Stimulated activated effector memory CD8-positive, alpha-beta T cell treated with anti-CD3 and anti-CD28 coated beads, Interleukin-12 subunit alpha, Interleukin-12 subunit beta, amount 100 ng/mL, for 72 hours (primary cell): ENCODE measurements around the gene LRIG1.
A peak's percentile ranks its signal among the peaks of the same experiment; 100 is the strongest.

ENCODE experiments used
- ATAC-seq: fragments of 150-1000 bp; cut with Tn5 transposase; 2 replicates; pipeline ENCODE4 v1.10.0; 2021
- DNase-seq, 2 donors: peaks; one replicate each; pipeline ENCODE4 v3.0.0; 2021 to 2022; ENCODE audit warnings: low spot score in 2 of 2
- H3K27ac Mint-ChIP-seq: one replicate; pipeline ENCODE4 v1.8.0; 2022; ENCODE audit warnings: mild to moderate bottlenecking, mixed read lengths
- H3K36me3 Mint-ChIP-seq: one replicate; pipeline ENCODE4 v1.8.0; 2022; ENCODE audit warnings: mild to moderate bottlenecking, mixed read lengths
- H3K4me1 Mint-ChIP-seq: one replicate; pipeline ENCODE4 v1.8.0; 2022; ENCODE audit warnings: mixed read lengths
- H3K4me3 Mint-ChIP-seq: one replicate; pipeline ENCODE4 v1.8.0; 2022; ENCODE audit warnings: mild to moderate bottlenecking, mixed read lengths
- H3K9me3 Mint-ChIP-seq: one replicate; pipeline ENCODE4 v1.8.0; 2022; ENCODE audit warnings: mixed read lengths

Gene LRIG1

DNA sequence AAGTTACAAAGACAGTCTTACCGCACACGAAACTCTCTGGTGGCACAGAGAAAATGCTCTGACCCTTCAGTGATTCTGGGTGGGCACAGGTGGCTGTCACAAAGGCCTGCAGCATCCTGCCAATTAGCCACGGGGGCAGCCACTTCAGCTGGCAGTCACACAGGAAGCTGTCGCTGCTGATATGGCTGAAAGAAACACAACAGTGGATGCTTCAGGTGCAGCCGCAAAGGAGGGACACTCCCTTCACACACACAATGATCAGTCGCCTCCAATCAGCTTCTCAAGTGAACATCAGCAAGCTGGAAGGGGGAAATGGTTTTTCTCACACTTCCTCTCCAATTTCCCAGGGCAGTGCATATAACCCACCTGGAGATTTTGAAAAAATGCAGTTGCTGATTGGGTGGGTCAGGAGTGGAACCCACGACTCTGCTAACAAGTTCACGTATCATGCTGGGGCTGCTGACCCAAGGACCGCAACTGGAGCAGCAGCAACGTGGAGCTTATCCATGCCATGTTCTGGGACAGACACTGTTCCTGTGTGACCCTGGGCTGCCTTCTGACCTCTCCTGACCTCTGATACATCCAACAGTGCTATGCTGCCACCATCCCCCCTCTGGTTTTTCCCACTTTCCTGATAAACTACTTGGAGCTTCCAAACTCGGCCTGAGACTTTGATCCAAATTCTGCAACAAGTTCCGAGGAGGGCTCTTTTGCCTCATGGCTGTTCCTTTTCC, 106.6 kb downstream of the LRIG1 start:
- peak overlapping the region; percentile 77 for H3K27ac Mint-ChIP-seq
- peaks cover 43% of the 10 kb centered on the region for H3K4me1 Mint-ChIP-seq
- ATAC-seq: peak; percentile 89
- peak overlapping the region; percentile 48 for H3K4me3 Mint-ChIP-seq
- no peaks in the 10 kb centered on the region for H3K9me3 Mint-ChIP-seq
- H3K36me3 Mint-ChIP-seq: peaks cover 63% of the 10 kb centered on the region
- DNase-seq: peak; percentile 17 to 58

- ATAC-seq (peak; percentile 50), DNase-seq (no peak)
- no peaks in the 10 kb centered on the region for H3K9me3 Mint-ChIP-seq
- H3K36me3 Mint-ChIP-seq: peaks cover 58% of the 10 kb centered on the region
- peaks cover 42% of the 10 kb centered on the region for H3K4me1 Mint-ChIP-seq
- H3K27ac Mint-ChIP-seq: peak overlapping the region; percentile 77
- H3K4me3 Mint-ChIP-seq: peak overlapping the region; percentile 48
Measured at GRCh38 chr3:66393333-66394005, 107.4 kb downstream of the LRIG1 start.

- H3K27ac Mint-ChIP-seq: peak overlapping the region; percentile 77
- no peak for DNase-seq
- no peak for ATAC-seq
- H3K4me1 Mint-ChIP-seq: peaks cover 44% of the 10 kb centered on the region
- H3K9me3 Mint-ChIP-seq: no peaks in the 10 kb centered on the region
- H3K36me3 Mint-ChIP-seq: peaks cover 58% of the 10 kb centered on the region
- peak overlapping the region; percentile 48 for H3K4me3 Mint-ChIP-seq
Measured at GRCh38 chr3:66392966-66393332, 107.9 kb downstream of the LRIG1 start.

- H3K4me3 Mint-ChIP-seq: peak overlapping the region; percentile 48
- H3K27ac Mint-ChIP-seq: peak overlapping the region; percentile 77
- peaks cover 58% of the 10 kb centered on the region for H3K36me3 Mint-ChIP-seq
- peaks cover 45% of the 10 kb centered on the region for H3K4me1 Mint-ChIP-seq
- H3K9me3 Mint-ChIP-seq: no peaks in the 10 kb centered on the region
- no peak for ATAC-seq
- no peak for DNase-seq
Measured at GRCh38 chr3:66392512-66392911, 108.3 kb downstream of the LRIG1 start.

DNA sequence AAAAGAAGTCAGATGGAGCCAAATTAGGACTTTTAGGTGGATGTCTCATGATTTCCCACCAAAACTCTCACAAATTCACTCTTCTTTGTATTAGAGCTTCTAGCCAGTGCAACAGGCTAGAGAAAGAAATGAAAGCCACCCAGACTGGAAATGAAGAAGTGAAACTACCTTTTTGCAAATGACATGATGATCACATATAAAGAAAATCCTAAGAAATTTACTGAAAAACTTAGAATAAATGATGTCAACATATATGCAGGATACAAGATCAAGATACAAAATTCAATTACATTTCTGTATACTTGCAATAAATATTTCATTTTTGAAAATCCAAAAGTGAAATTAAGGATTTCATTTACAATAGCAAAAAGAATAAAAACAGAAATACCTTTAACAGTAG, 110.8 kb downstream of the LRIG1 start:
- no peak for DNase-seq
- ATAC-seq: no peak
- peaks cover 57% of the 10 kb centered on the region for H3K4me1 Mint-ChIP-seq
- no peak overlapping the region for H3K4me3 Mint-ChIP-seq
- H3K9me3 Mint-ChIP-seq: no peaks in the 10 kb centered on the region
- H3K27ac Mint-ChIP-seq: no peak overlapping the region
- peaks cover 67% of the 10 kb centered on the region for H3K36me3 Mint-ChIP-seq

DNA sequence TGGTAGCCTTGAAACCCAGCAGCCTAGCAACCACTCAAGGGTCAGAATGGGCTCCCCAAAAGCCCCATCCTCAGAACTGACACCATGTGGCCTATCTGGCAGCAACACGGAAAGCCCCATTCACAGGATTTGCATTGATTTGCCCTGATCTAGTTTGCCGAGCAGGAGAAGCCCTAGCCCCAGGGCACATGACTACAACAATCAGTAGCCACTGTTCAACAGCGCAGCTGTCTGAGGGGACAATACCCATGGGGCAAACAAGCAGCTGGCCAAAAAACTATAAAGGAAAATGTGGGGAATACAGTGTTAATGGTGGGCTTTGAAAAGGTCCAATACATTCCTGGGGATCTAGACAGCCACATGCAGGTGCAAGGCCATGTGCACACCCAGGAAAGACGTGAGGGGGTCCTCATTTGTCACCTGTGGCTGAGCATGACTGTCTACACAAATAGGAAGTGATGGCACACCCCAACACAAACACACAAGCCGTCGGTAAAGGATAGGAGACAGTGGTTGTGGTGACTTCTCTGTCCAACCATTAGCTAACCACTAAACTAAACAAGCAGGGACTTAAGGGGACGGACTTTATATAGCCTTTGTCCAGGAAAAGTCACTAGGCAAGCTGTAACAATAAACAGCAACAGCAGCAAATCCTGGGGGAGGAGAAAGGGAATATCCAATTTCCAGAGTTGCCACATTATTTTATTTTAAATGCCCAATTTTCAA, 113.7 kb downstream of the LRIG1 start:
- H3K4me3 Mint-ChIP-seq: no peak overlapping the region
- H3K36me3 Mint-ChIP-seq: peaks cover 71% of the 10 kb centered on the region
- H3K4me1 Mint-ChIP-seq: peaks cover 29% of the 10 kb centered on the region
- DNase-seq (no peak), ATAC-seq (no peak)
- no peaks in the 10 kb centered on the region for H3K9me3 Mint-ChIP-seq
- peak overlapping the region; percentile 74 for H3K27ac Mint-ChIP-seq

DNA sequence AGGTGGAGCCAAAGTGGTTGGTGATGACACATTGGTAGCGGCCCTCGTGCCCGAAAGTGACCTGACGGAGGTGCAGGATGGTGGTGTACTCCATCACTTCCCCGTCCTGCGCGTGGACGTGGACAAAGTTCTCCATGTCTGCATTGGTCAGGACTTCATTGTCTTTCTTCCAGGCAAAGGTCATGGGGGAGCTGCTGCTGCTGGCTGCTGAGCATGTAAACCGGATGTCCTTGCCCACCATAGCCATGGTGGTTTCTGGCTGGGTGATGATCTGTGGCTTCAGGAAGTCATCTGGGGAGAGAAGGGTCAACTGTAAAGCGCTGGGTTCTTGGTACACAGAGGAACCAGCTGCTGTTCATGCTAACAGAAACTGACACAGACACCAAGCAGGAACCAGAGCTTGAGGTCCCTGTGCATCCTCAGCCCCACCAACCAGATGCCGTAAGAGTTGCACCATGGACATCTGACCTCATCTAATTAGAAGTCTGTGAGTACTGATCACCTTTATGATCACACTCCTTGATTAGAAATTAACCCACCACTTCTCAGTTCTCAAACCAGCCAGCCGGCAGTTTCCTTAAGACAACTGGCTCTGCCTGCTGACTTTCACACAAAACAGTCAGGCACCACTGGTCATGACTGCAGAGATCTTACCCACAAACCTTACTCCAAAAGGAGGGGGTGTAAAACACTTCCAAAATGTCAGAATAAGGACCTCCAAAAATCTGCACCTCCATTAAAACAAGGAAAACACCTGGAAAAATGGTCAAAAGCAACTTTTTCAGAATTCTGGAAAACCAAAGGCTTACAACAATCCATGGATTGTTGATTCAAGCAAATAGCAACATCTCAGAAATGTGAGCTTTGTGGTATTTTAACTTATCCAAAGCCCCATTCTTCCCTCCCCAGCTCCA, 114.6 kb downstream of the LRIG1 start:
- Mint-ChIP-seq H3K9me3 (no peaks in the 10 kb centered on the region), H3K36me3 (peaks cover 71% of the 10 kb centered on the region), H3K27ac (peak overlapping the region; percentile 74), H3K4me3 (no peak overlapping the region), H3K4me1 (peaks cover 25% of the 10 kb centered on the region)
- peak; percentile 13 for ATAC-seq
- no peak for DNase-seq

DNA sequence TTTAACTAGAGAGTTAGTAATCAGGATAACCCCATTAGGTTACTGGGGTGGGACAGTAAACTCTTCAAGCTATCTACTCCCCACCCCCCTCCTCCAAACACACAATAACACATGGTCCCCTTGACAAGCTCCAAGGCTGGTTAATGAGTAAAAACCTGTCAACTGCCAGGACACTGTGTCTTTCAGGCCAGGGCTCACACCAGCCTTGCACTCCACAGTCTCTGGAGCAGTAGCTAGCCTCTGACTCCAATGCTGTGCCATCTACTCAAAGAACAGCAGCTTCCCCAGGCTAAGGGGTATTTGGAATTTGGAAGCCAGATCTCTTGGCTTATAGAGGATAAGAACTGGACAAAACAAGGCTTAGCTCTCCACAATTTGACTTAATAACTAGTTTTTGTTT, 115.8 kb downstream of the LRIG1 start:
- ATAC-seq (no peak), DNase-seq (no peak)
- H3K9me3 Mint-ChIP-seq: no peaks in the 10 kb centered on the region
- H3K36me3 Mint-ChIP-seq: peaks cover 83% of the 10 kb centered on the region
- H3K4me3 Mint-ChIP-seq: no peak overlapping the region
- peaks cover 25% of the 10 kb centered on the region for H3K4me1 Mint-ChIP-seq
- no peak overlapping the region for H3K27ac Mint-ChIP-seq

DNA sequence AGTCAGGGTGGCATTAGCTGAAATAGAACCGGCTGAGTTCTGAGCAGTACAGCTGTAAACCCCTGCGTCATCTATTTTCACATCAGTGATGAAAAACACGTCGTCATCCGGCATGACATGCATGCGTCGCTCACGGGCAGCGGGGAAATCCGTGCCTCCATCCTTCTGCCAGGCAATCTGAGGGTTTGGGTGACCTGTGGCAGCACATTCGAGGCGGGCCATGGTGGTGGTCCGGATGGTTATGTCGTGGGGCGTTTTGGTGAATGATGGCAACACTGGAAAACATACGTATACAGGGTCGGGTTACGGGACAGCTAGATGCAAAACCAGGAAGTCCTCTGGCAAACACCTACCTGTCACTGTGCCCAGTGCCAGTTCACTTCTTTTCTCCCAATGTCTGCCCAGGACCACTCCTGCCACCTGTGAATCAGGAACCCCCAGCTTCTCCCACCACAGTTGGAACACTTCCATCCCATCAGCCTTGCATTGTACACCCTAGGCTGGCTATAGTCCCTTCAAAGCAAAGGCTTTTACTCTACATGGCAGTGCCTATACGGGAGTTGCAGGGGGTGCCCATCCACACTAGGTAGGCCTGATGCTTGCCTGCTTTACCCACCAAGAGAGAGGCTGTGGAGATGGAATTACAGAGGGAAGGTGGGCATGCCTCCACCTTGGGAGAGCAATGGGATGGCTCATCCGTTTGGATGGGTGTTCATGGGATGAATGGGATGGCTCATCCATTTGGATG, 116.7 kb downstream of the LRIG1 start:
- Mint-ChIP-seq H3K4me1 (peaks cover 25% of the 10 kb centered on the region), H3K36me3 (peaks cover 92% of the 10 kb centered on the region), H3K9me3 (no peaks in the 10 kb centered on the region), H3K27ac (peak overlapping the region; percentile 54), H3K4me3 (no peak overlapping the region)
- ATAC-seq: no peak
- no peak for DNase-seq

DNA sequence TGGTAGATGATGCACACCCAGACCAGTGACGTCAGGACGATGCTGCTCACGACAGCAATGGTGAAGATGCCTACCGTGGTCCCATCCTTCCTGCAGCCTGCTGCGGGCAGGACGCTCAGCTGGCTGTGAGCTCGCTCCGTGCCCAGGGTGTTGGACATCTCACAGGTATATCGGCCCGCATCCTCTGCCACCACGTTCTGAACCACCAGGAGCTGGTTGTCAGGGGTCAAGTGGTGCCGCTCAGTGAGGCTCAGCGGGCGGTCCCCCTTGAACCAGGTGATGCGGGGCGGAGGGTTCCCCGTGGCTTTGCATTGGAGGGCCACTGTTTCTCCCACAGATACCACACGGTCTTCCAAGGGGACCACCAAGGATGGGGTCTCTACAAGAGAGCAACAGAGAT, 117.8 kb downstream of the LRIG1 start:
- Mint-ChIP-seq H3K4me3 (no peak overlapping the region), H3K36me3 (peaks cover 96% of the 10 kb centered on the region), H3K4me1 (peaks cover 24% of the 10 kb centered on the region), H3K27ac (peak overlapping the region; percentile 54), H3K9me3 (no peaks in the 10 kb centered on the region)
- DNase-seq (no peak), ATAC-seq (no peak)

GRCh38 chr3:66382142-66382541, 118.7 kb downstream of the LRIG1 start:
- DNase-seq: no peak
- Mint-ChIP-seq H3K4me3 (no peak overlapping the region), H3K4me1 (peaks cover 25% of the 10 kb centered on the region), H3K36me3 (peaks cover 96% of the 10 kb centered on the region), H3K27ac (peak overlapping the region; percentile 61), H3K9me3 (no peaks in the 10 kb centered on the region)
- ATAC-seq: no peak

DNA sequence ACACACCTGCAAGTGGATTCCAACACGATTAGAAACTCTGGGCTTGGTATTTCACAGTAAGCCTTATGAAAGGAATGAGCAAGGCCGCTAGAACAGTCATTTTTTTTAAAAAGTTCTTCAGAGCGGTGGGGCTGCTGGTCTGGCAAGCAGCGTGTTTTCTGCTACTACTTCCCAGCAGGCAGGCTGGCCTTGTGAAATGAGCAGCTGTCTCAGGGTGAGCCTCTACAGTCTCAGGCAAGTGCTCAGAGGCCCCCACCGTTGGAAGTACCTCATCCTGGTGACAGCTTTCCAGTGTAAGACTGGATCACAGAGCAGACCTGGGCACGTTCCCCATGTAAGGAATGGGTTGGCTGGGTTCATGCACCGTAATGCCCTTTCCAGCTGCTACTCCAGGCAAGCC, 119.2 kb downstream of the LRIG1 start:
- Mint-ChIP-seq H3K36me3 (peaks cover 96% of the 10 kb centered on the region), H3K4me3 (no peak overlapping the region), H3K27ac (peak overlapping the region; percentile 61), H3K9me3 (no peaks in the 10 kb centered on the region), H3K4me1 (peaks cover 19% of the 10 kb centered on the region)
- DNase-seq (no peak), ATAC-seq (no peak)

- Mint-ChIP-seq H3K36me3 (peaks cover 94% of the 10 kb centered on the region), H3K9me3 (no peaks in the 10 kb centered on the region), H3K27ac (peak overlapping the region; percentile 57), H3K4me1 (peaks cover 11% of the 10 kb centered on the region), H3K4me3 (no peak overlapping the region)
- ATAC-seq (no peak), DNase-seq (peak in 1 of 2 donors; percentile 41)
Measured at GRCh38 chr3:66380200-66380932, 120.5 kb downstream of the LRIG1 start.

GRCh38 chr3:66379565-66379964, 121.3 kb downstream of the LRIG1 start:
- Mint-ChIP-seq H3K36me3 (peaks cover 87% of the 10 kb centered on the region), H3K27ac (peak overlapping the region; percentile 57), H3K9me3 (no peaks in the 10 kb centered on the region), H3K4me1 (peaks cover 11% of the 10 kb centered on the region), H3K4me3 (no peak overlapping the region)
- DNase-seq: peak in 1 of 2 donors; percentile 30
- no peak for ATAC-seq
